Psoas muscle (tissue), 8 donors: ENCODE data around the gene RPLP2. TPM values are rescaled to one million over a fixed set of nuclear protein-coding genes. Genes with fewer than 3 reads are reported as not detected.

Source experiments
- ATAC-seq, 4 donors: fragments of 200-7000 bp; cut with Tn5 transposase; one replicate each; pipeline ENCODE4 v1.9.1; 2020; ENCODE audit warnings: moderate library complexity in 3 of 4, mild to moderate bottlenecking in 2 of 4
- DNase-seq, 2 donors: peaks; one replicate each; pipeline ENCODE4 v3.0.0-alpha.2; 2020
- H3K27ac ChIP-seq: fragments of 200-600 bp; one replicate; pipeline ENCODE4 v1.8.0; 2022
- H3K27me3 ChIP-seq, 3 donors: fragments of 200-600 bp in 1 of 3; one replicate each; pipeline versions ENCODE4 v1.6.1 to v1.8.0; 2013 to 2022; ENCODE audit warnings: low read length in 2 of 3, mild to moderate bottlenecking in 2 of 3, moderate library complexity in 1 of 3; ENCODE audit not compliant: insufficient read depth in 3 of 3
- H3K36me3 ChIP-seq, 2 donors: fragments of 200-600 bp in 1 of 2; one replicate each; pipeline versions ENCODE4 v1.6.1 to v1.8.0; 2013 to 2022; ENCODE audit warnings: low read depth in 1 of 2, mild to moderate bottlenecking in 1 of 2, moderate library complexity in 1 of 2; ENCODE audit not compliant: insufficient read depth in 1 of 2
- H3K4me1 ChIP-seq: fragments of 200-600 bp; one replicate; pipeline ENCODE4 v1.8.0; 2022
- H3K4me3 ChIP-seq: fragments of 200-600 bp; one replicate; pipeline ENCODE4 v1.8.0; 2022; ENCODE audit warnings: mild to moderate bottlenecking
- H3K9me3 ChIP-seq: fragments of 200-600 bp; one replicate; pipeline ENCODE4 v1.8.0; 2022
- CTCF ChIP-seq: fragments of 200-600 bp; IDR thresholded peaks from one replicate; pipeline ENCODE4 v1.8.0; 2022; ENCODE audit warnings: antibody characterized with exemption
- WGBS, 3 donors: extraction: QIAGEN DNeasy Blood & Tissue Kit; methylation state at CpG; one replicate each; pipeline versions ENCODE4 v1.1.6 to v1.1.7; 2013; 5-methylcytosine and 5-hydroxymethylcytosine counted together
- intact Hi-C, 2 donors: fragments of 100-400 bp; cut with DNase I; formaldehyde crosslinking; loops; one replicate each; pipeline versions ENCODE4 v1.11.0 to v1.14.2; 2022
- long read RNA-seq, 2 donors: library from polyadenylated mRNA; unstranded; transcript quantifications; one replicate each; pipeline ENCODE4 v2.0.0, GENCODE V29; 2021
- polyA plus RNA-seq, 3 donors: library from polyadenylated mRNA; stranded (reverse); fragments of 200-250 nt; gene quantifications; one replicate each; pipeline ENCODE4 v1.2.3, GENCODE V29; 2013
- total RNA-seq, 4 donors: library from RNA; stranded (reverse); fragmentation: NEBNext Ultra II Directional in 2 of 4; extraction: Animal tissue kit (Norgen Biotek cat#: 25700) in 2 of 4; gene quantifications; one replicate each; pipeline versions ENCODE4 v1.2.1 to v1.2.4, GENCODE V29; 2021 to 2023
- donor health status: healthy with polysubstance abuse.
- donor health status: DM: no; HTN: no; CAD: no; lungs with moderate emphysema.
- donor health status: Bipolar disorder and iron deficiency.
- donor health status: healthy.
- donor health status: DM: yes; HTN: yes; CAD: no.
- donor health status: DM: no; HTN: no; CAD: no.
- donor health status: DM: no; HTN: no; CAD: no.
- donor health status: DM: yes; HTN: yes; CAD: no.

Gene RPLP2
- 1,000 to 10,000 TPM; 1,082 to 1,565 (median 1,354) TPM for total RNA-seq
- polyA plus RNA-seq, result 1,000 to 10,000 TPM in 1 of 3 donors, 100 to 1,000 TPM in 2; 779 to 1,781 (median 798) TPM
- long read RNA-seq, donor 1, transcript RPLP2-205 (2 exons, 646 nt), result minor isoform, 6 of 302 reads
- long read RNA-seq, donor 1, transcript RPLP2-207 (4 exons, 637 nt), result minor isoform, 22 of 302 reads
- long read RNA-seq, donor 1, transcript RPLP2-201 (5 exons, 781 nt), result major isoform, 256 of 302 reads
- long read RNA-seq, donor 1, partial matches to known transcripts, result 0 of 302 reads
- long read RNA-seq, donor 1, other reads (novel, unspliced or antisense), result 14 of 302 reads
- long read RNA-seq, donor 2, transcript RPLP2-207 (4 exons, 637 nt), result minor isoform, 24 of 360 reads
- long read RNA-seq, donor 2, transcript RPLP2-201 (5 exons, 781 nt), result major isoform, 317 of 360 reads
- long read RNA-seq, donor 2, partial matches to known transcripts, result 3 of 360 reads
- long read RNA-seq, donor 2, other reads (novel, unspliced or antisense), result 15 of 360 reads

GRCh38 chr11:809287-810039 lies at the start of gene RPLP2:
RPLP2 (plus strand) TSS chr11:809967; CDS start chr11:810235, 268 bp downstream.
- DNase-seq (peak; percentile 99), ATAC-seq (peak; percentile 89 to 91 (median 89))
- 0% methylated on average over 73 to 81 of the region's 81 CpGs for WGBS, 3 donors
- Histone ChIP-seq H3K9me3 (no peaks in the 10 kb centered on the region), H3K4me3 (peak within 1 kb of the TSS; percentile 93), H3K27me3 (no peaks in the 10 kb centered on the region), H3K4me1 (peaks cover 37% of the 10 kb centered on the region), H3K36me3 (peaks cover 10 to 36% of the 10 kb centered on the region in 2 donors), H3K27ac (peak within 1 kb of the TSS; percentile 97)
- intact Hi-C loops, result no loop called here
- TF ChIP-seq CTCF, result no peak

- ATAC-seq, result no peak
- peaks cover 4% of the 10 kb centered on the region for H3K4me1 ChIP-seq
- no peak for DNase-seq
- H3K27ac ChIP-seq, result no peak overlapping the region
- H3K36me3 ChIP-seq, result peaks cover 0 to 95% of the 10 kb centered on the region in 2 donors
- H3K9me3 ChIP-seq, result no peaks in the 10 kb centered on the region
- TF ChIP-seq CTCF, result no peak
- no peak overlapping the region for H3K4me3 ChIP-seq
- intact Hi-C loops, result no loop called here
- no peaks in the 10 kb centered on the region for H3K27me3 ChIP-seq
These were observed 49.5 kb upstream of the RPLP2 start for GRCh38 chr11:760236-760635.

GRCh38 chr11:761526-762108 lies 48.1 kb upstream of the RPLP2 start:
- no peak overlapping the region for H3K27ac ChIP-seq
- H3K27me3 ChIP-seq, result no peaks in the 10 kb centered on the region
- ATAC-seq, result no peak
- H3K9me3 ChIP-seq, result no peaks in the 10 kb centered on the region
- intact Hi-C loops, result no loop called here
- H3K4me3 ChIP-seq, result no peak overlapping the region
- H3K4me1 ChIP-seq, result peaks cover 4% of the 10 kb centered on the region
- 89 to 90% (median 89%) methylated on average over 8 of the region's 8 CpGs for WGBS, 3 donors
- no peak for TF ChIP-seq CTCF
- DNase-seq, result no peak
- peaks cover 0 to 96% of the 10 kb centered on the region in 2 donors for H3K36me3 ChIP-seq

- peaks cover 0 to 96% of the 10 kb centered on the region in 2 donors for H3K36me3 ChIP-seq
- intact Hi-C loops, result no loop called here
- 46 to 57% (median 48%) methylated on average over 10 of the region's 10 CpGs for WGBS, 3 donors
These were observed 47.2 kb upstream of the RPLP2 start for GRCh38 chr11:762421-763072.

More at GRCh38 chr11:762421-763072, 47.2 kb upstream of the RPLP2 start:
- peak in 1 of 2 donors; percentile 67 for DNase-seq
- TF ChIP-seq CTCF, result peak; percentile 11
- Histone ChIP-seq H3K9me3 (no peaks in the 10 kb centered on the region), H3K4me1 (peaks cover 4% of the 10 kb centered on the region), H3K27ac (peak overlapping the region; percentile 30), H3K4me3 (no peak overlapping the region), H3K27me3 (no peaks in the 10 kb centered on the region)
- peak; percentile 51 to 74 (median 62) for ATAC-seq
